CD4-positive, alpha-beta T cell treated with Interleukin-2 at 100 ng/mL for 4 hours (primary cell): ENCODE data around the gene OR8B12.

Experiments
- DNase-seq: peaks from one replicate; pipeline ENCODE4 v3.0.0-alpha.2; 2020; ENCODE audit warnings: low spot score

OR8B12 gene, protein sequence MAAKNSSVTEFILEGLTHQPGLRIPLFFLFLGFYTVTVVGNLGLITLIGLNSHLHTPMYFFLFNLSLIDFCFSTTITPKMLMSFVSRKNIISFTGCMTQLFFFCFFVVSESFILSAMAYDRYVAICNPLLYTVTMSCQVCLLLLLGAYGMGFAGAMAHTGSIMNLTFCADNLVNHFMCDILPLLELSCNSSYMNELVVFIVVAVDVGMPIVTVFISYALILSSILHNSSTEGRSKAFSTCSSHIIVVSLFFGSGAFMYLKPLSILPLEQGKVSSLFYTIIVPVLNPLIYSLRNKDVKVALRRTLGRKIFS

DNA sequence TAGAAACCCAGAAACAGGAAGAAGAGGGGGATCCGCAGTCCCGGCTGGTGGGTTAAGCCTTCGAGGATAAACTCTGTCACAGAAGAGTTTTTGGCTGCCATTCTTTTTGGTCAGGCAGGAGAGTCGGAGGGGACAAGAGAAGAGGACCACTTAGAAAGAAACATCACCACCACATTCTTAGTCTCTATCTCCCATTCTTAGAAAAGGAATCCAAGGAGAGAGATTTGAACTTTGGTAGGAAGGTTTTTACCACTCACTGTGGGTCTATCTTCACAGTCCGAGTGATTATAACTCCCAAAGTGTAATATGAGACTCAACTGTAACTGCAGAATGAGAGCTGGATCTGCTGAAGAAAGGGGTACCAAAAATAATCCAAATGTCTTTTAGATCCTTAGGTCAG, at the start of gene OR8B12:
Gene OR8B12 (minus strand): TSS at position 101 of the 400 bp plus-strand sequence. CDS start 0 bp downstream, at position 101.
- DNase-seq = no peak

- DNase-seq = no peak
Measured at GRCh38 chr11:124592627-124593026, 49.2 kb upstream of the OR8B12 start.

GRCh38 chr11:124591430-124591829, 48.0 kb upstream of the OR8B12 start:
- DNase-seq = no peak

DNA sequence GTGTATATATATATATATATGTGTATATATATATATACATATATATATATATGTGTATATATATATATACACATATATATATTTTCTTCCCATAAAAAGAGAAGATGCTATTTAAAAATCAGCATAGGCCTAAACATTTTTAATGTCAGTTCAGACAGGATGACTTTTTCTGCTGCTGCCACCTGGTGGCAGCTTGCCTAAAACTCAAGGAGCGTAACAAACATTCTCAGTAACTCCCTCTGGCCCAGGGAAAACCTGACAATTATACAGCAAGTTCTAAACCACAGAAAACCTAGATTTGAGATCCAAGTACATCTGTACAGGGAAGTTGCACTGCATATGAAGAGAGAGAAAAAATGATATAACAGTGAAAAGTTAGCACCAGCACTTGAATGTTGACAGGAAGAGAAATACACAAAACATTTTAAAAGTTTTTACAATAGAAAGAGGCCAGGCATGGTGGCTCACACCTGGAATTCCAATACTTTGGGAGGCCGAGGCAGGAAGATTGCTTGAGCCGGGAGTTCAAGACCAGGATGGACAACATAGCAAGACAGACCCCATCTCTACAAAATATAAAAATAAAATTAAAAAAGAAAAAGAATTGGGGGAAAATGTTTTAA, 42.9 kb upstream of the OR8B12 start:
- peak; percentile 30 for DNase-seq

- no peak for DNase-seq
Measured at GRCh38 chr11:124584681-124585372, 41.4 kb upstream of the OR8B12 start.

DNA sequence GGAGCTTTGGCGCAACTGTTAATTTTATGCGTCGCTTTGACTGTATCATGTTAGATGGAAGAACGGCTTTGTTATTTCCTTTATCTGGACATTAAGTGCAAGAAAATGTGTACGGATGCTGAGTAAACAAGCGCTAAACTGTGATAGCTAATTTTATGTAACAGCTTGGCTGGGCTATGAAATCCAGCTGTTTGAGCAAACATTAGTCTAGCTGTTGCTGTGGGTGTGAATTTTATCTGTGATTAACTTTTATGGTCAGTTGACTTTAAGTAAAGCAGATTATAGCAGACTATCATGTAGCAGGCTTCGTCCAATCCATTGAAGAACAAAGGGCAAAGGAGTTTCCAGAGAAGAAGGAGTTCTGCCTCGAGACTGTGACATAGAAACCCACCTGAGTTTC, 40.3 kb upstream of the OR8B12 start:
- no peak for DNase-seq

DNA sequence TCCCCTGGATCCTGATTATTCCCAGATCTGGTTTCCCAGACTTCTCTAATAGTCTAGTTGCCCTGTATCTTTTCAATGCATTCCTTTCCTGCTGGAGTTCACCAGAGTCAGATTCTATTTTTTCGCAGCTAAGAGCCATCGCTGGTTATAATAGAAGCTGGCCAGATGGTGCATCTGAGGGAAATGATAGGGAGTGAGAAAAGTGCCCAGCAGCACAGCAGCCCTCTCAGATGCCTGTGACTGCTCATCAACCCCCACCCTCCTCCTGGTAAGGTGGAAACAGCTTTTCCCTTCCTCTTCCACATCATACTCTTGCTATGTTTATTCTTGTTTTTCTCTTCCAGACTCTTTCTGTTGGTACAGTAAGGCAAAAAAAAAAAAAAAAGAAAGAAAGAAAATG, 39.1 kb upstream of the OR8B12 start:
- no peak for DNase-seq

GRCh38 chr11:124581817-124582216, 38.4 kb upstream of the OR8B12 start:
- no peak for DNase-seq

DNA sequence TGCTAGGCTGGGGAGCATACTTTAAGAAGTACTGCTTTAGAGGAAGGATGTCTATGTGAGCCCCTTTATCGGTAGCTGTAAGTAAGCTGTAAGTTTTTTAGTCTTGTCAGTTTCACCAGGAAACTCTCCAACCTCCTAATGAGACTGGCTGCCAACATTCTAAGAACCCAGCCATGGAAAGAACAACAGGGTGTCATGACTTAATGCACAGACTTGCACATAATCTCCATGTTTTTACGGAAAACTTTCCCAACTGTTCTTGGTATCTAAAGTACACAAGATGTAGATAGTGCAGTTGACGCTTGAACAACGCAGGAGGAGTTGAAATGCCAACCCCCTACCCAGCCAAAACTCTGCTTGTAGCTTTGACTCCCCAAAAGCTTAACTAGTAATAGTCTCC, 35.3 kb upstream of the OR8B12 start:
- DNase-seq = no peak

DNA sequence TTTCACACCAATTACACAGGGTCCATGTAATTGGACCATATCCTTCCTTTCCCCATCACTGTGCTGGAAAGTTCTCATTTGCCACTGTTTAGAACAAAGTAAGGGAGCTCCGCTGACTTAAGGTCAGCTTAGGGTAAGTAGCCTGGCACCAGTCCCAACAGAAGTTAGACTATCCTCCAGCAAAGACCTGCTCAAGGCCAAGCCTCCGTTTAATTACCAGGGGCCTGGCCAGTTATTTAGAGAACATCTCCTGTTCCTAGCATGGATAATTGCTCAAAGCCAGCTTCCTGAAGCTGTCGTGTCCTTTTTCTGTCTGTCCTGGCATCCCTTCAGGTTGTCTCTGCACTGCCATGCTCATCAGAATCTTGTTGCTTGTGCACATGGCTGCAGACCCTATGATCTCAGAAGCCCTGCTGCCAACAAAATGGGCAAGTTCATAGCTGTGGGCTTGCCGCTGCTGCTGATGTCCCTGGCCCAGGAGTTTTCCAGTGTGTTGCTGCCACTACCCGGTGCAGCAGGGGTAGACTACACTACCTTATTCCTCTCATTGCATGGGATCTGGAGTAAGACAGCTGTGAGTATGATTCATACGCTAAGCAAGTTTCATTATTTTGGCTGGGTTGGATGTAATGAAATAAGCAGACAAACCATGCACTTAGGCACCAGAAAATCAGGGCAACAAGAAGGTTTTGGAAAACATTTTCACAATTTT, 34.4 kb upstream of the OR8B12 start:
- DNase-seq = no peak

DNA sequence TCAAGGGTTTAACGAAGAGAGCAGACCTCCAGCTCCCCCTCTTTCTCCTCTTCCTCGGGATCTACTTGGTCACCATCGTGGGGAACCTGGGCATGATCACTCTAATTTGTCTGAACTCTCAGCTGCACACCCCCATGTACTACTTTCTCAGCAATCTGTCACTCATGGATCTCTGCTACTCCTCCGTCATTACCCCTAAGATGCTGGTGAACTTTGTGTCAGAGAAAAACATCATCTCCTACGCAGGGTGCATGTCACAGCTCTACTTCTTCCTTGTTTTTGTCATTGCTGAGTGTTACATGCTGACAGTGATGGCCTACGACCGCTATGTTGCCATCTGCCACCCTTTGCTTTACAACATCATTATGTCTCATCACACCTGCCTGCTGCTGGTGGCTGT, 26.7 kb upstream of the OR8B12 start:
- DNase-seq = no peak

DNA sequence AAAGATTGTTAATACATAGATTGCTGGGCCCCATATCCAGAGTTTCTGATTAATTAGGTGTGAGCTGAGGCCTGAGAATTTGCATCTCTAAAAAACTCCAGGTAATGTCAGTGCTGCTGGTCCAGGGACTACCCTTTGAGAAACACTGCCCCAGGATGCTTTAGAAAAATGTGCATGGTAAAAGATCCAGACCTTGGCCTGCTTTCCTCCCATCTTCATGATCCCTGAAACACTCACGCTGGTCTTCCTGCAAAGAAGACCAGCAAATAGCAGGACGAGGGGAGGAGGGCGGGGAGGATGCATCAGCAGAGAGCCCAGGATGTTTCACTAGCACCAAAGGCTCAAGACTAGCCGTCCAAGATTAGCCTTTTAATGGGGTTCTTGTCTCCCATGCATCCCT, 26.2 kb upstream of the OR8B12 start, which contains the start of gene OR8A1:
Gene OR8A1 (plus strand): TSS at position 301 of the 400 bp plus-strand sequence. CDS start 123 bp downstream, outside the sequence.
- DNase-seq = no peak

GRCh38 chr11:124556828-124557227, 13.4 kb upstream of the OR8B12 start:
- no peak for DNase-seq

DNA sequence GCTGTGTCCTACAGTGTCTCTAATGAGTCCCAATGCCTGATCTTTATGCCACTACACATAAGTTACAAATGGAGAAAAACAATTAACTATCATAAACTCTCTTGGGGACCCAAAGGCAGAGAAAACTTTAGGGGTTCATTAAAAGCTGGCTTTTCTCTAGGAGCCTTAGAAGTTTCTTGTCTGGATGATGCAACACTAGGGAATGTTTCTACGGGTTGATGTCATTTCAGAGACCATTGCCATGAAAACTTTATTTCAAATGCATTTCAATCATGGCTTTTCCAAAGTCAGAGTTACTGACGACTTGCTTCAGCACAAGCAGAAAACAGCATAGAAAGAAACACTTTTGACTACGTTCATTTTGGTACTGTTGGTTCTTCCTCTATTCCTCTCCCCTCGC, 8.5 kb upstream of the OR8B12 start:
- no peak for DNase-seq

GRCh38 chr11:124551189-124551588, 7.7 kb upstream of the OR8B12 start:
- DNase-seq = no peak

DNA sequence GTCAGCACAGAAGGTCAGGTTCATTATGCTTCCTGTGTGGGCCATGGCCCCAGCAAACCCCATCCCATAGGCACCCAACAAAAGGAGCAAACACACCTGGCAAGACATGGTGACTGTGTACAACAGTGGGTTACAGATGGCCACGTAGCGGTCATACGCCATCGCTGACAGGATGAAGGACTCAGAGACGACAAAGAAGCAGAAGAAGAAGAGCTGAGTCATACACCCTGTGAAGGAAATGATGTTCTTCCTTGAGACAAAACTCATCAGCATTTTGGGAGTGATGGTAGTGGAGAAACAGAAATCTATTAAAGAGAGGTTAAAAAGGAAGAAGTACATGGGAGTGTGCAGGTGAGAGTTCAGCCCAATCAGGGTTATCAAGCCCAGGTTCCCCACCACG, 309 bp downstream of the OR8B12 start:
- DNase-seq = no peak

DNA sequence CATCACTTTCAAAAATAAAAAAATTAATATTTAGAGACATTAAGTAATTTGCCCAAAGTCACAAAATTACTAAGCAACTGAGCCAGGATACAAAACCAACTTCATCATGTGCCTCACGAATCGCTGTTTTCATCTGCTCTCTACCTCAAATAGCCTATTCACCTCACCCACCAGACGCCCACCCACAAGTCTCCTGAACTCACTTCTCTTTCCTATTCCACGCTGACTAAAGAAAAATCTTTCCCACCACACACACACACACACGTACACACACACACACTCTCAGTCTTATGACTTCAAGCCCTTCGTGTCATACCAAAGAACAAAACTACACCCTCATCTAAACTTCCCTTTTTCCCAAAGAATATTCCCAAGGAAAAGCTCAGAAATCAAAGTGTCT, 2.2 kb downstream of the OR8B12 start:
- no peak for DNase-seq

GRCh38 chr11:124538019-124538418, 5.4 kb downstream of the OR8B12 start:
- DNase-seq = no peak

DNA sequence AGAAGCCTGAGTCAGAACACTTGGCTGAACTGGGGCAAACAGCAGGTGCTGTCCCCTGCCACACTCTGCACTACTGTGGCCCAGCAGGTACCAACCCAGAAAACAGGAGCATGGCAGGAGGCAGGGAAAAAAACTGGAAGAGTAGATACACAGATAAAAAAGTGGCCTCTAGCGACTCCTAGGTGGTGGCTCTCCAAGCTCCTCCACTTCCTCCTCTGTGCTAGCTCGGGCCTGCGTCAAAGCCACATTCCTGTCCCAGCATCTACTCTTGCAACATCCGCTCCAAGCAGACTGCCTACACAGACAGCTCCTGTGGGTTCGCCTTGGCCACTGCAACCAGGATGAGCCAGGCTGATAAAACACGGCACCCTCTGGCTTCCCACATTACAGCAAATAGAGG, 6.9 kb downstream of the OR8B12 start:
- no peak for DNase-seq

DNA sequence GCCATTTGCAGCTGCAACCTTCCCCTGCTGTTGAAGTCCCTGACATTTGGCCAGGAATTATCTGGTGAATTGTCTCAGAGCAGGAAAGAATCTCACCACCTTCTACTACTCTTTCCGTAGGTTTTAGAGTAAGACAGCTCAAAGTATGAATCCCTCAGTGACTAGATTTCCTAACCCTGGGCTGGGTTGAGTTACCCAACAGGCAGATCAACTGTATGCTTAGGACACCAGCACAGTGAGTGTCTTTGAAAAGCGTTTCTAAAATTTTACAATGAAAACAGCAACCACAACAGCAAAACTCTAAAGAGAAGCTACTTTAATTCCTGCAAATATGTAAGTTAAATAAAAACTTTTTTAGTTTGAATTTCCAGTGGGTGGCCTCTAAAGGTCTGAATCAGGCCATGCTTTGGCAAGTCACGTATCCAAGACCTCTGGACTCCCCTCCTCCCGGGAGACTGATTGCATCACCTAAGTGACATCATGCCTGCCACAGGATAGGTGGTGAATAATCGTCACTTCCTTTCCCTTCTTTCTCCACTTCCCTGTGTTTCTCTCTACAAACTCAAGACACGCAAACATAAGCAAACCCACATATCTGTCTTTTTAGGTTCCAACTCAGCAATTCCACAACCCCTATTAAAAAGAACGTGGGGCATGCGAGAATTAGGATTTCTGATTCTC, 7.8 kb downstream of the OR8B12 start:
- DNase-seq = no peak

- no peak for DNase-seq
Measured at GRCh38 chr11:124534051-124534450, 9.4 kb downstream of the OR8B12 start.

- DNase-seq = no peak
Measured at GRCh38 chr11:124533626-124534025, 9.8 kb downstream of the OR8B12 start.
